LNCAP (cell line): ENCODE results near the gene COL4A1.

Experiments used
- CTCF ChIP-seq: fragments of 450-650 bp; IDR thresholded peaks from 2 replicates; pipeline ENCODE4 v1.5.1; 2017; ENCODE audit warnings: mild to moderate bottlenecking

Gene COL4A1

GRCh38 chr13:110308656-110309359 lies 1.9 kb upstream of the COL4A1 start:
- no peak for TF ChIP-seq CTCF

- no peak for TF ChIP-seq CTCF
Measured at GRCh38 chr13:110307767-110308655, 1.1 kb upstream of the COL4A1 start.

- no peak for TF ChIP-seq CTCF
Measured at GRCh38 chr13:110306340-110306959, 507 bp downstream of the COL4A1 start.

- TF ChIP-seq CTCF, result no peak
Measured at GRCh38 chr13:110305949-110306339, 1.0 kb downstream of the COL4A1 start.

- no peak for TF ChIP-seq CTCF
Measured at GRCh38 chr13:110305544-110305943, 1.4 kb downstream of the COL4A1 start.

GRCh38 chr13:110305001-110305400 lies 2.0 kb downstream of the COL4A1 start:
- TF ChIP-seq CTCF, result no peak

- no peak for TF ChIP-seq CTCF
Measured at GRCh38 chr13:110304256-110304655, 2.7 kb downstream of the COL4A1 start.
